HEK293 (cell line): ENCODE measurements around the gene BRF1.
A peak's percentile ranks its signal among the peaks of the same experiment; 100 is the strongest.

Experiments used
- CTCF ChIA-PET: fragments of 350-600 bp; formaldehyde crosslinking; extraction: SDS; loops from one replicate; lab custom pipeline; 2021; ENCODE audit warnings: antibody characterized with exemption; lab: Yijun Ruan, JAX
- POLR2A ChIA-PET: fragments of 300-600 bp; formaldehyde crosslinking; extraction: SDS; loops from one replicate; lab custom pipeline; 2020; ENCODE audit warnings: antibody characterized with exemption, inconsistent platforms; lab: Yijun Ruan, JAX
- H3K27ac ChIP-seq: fragments of 200-500 bp; sonication (Bioruptor generic); 2 replicates; pipeline ENCODE4 v1.5.1; 2014; ENCODE audit warnings: low read depth, low read length, control low read depth, inconsistent platforms; ENCODE audit errors: extremely low read depth
- H3K36me3 ChIP-seq, 2 experiments: fragments of 200-500 bp in 1 of 2; sonication (Bioruptor generic) in 1 of 2; 1 replicate in 1 of 2; 2 replicates in 1 of 2; pipeline ENCODE4 v1.5.1; 2014 to 2017; ENCODE audit warnings: inconsistent platforms in 2 of 2, low read length in 2 of 2; ENCODE audit not compliant: control insufficient read depth in 2 of 2, insufficient read depth in 1 of 2
- H3K4me1 ChIP-seq: fragments of 200-500 bp; sonication (Bioruptor generic); 2 replicates; pipeline ENCODE4 v1.5.1; 2014; ENCODE audit warnings: mild to moderate bottlenecking, low read length, inconsistent platforms; ENCODE audit not compliant: control insufficient read depth, insufficient read depth
- H3K4me3 ChIP-seq: 2 replicates; pipeline ENCODE4 v1.5.1; 2011; ENCODE audit warnings: low read depth, mild to moderate bottlenecking, control low read depth, low read length, moderate library complexity
- H3K9me3 ChIP-seq: fragments of 200-500 bp; sonication (Bioruptor generic); 2 replicates; pipeline ENCODE4 v1.5.1; 2014; ENCODE audit warnings: low read depth, low read length, inconsistent platforms; ENCODE audit not compliant: control insufficient read depth, insufficient read depth
- BCL11B ChIP-seq: fragments of 450-650 bp; formaldehyde crosslinking; IDR thresholded peaks from 2 replicates; pipeline ENCODE4 v1.5.1; 2016; ENCODE audit warnings: low read depth, missing biosample characterization, missing genetic modification characterization
- EGR2 ChIP-seq: fragments of 450-650 bp; formaldehyde crosslinking; IDR thresholded peaks from 2 replicates; pipeline ENCODE4 v1.5.1; 2016; ENCODE audit warnings: low read depth, missing biosample characterization, missing genetic modification characterization
- GLIS2 ChIP-seq: fragments of 450-650 bp; formaldehyde crosslinking; IDR thresholded peaks from 2 replicates; pipeline ENCODE4 v1.5.1; 2016; ENCODE audit warnings: missing biosample characterization, missing genetic modification characterization
- HOXA7 ChIP-seq: sonication (generic); formaldehyde crosslinking; IDR thresholded peaks from 2 replicates; pipeline ENCODE4 v1.8.1; 2022; ENCODE audit warnings: missing genetic modification reagents, borderline replicate concordance
- IKZF3 ChIP-seq: fragments of 450-650 bp; IDR thresholded peaks from 2 replicates; pipeline ENCODE4 v1.5.0; 2018; ENCODE audit warnings: missing biosample characterization, mild to moderate bottlenecking, missing genetic modification characterization, moderate library complexity
- KLF16 ChIP-seq: fragments of 450-650 bp; formaldehyde crosslinking; IDR thresholded peaks from 2 replicates; pipeline ENCODE4 v1.5.1; 2017; ENCODE audit warnings: missing biosample characterization, missing genetic modification characterization
- KLF9 ChIP-seq: fragments of 450-650 bp; formaldehyde crosslinking; IDR thresholded peaks from 2 replicates; pipeline ENCODE4 v1.5.1; 2016; ENCODE audit warnings: missing biosample characterization, missing genetic modification characterization, low read depth
- SP3 ChIP-seq: fragments of 450-650 bp; formaldehyde crosslinking; IDR thresholded peaks from 2 replicates; pipeline ENCODE4 v1.5.1; 2016; ENCODE audit warnings: missing biosample characterization, missing genetic modification characterization
- TRIM28 ChIP-seq: IDR thresholded peaks from 2 replicates; pipeline ENCODE4 v1.6.1; 2011; ENCODE audit warnings: low read length, control low read depth, borderline replicate concordance
- ZBTB1 ChIP-seq: fragments of 450-650 bp; formaldehyde crosslinking; IDR thresholded peaks from 2 replicates; pipeline ENCODE4 v1.5.1; 2016; ENCODE audit warnings: missing biosample characterization, missing genetic modification characterization
- ZBTB17 ChIP-seq: fragments of 450-650 bp; formaldehyde crosslinking; IDR thresholded peaks from 2 replicates; pipeline ENCODE4 v1.5.1; 2016; ENCODE audit warnings: missing biosample characterization, missing genetic modification characterization
- ZBTB20 ChIP-seq: fragments of 450-650 bp; formaldehyde crosslinking; IDR thresholded peaks from 2 replicates; pipeline ENCODE4 v1.5.1; 2016; ENCODE audit warnings: missing biosample characterization, missing genetic modification characterization
- ZBTB8A ChIP-seq: fragments of 450-650 bp; formaldehyde crosslinking; IDR thresholded peaks from 2 replicates; pipeline ENCODE4 v1.5.1; 2016; ENCODE audit warnings: missing biosample characterization, missing genetic modification characterization
- ZIC2 ChIP-seq: fragments of 450-650 bp; formaldehyde crosslinking; IDR thresholded peaks from 2 replicates; pipeline ENCODE4 v1.5.1; 2016; ENCODE audit warnings: missing biosample characterization, missing genetic modification characterization
- ZNF10 ChIP-seq: fragments of 450-650 bp; formaldehyde crosslinking; IDR thresholded peaks from 2 replicates; pipeline ENCODE4 v1.5.1; 2017; ENCODE audit warnings: missing biosample characterization, missing genetic modification characterization
- ZNF335 ChIP-seq: fragments of 450-650 bp; formaldehyde crosslinking; conservative IDR thresholded peaks from 2 replicates; pipeline ENCODE4 v1.5.1; 2016; ENCODE audit warnings: missing biosample characterization, missing genetic modification characterization
- ZNF423 ChIP-seq: fragments of 450-650 bp; formaldehyde crosslinking; IDR thresholded peaks from 2 replicates; pipeline ENCODE4 v1.5.1; 2016; ENCODE audit warnings: missing biosample characterization, missing genetic modification characterization
- ZNF623 ChIP-seq: fragments of 450-650 bp; formaldehyde crosslinking; IDR thresholded peaks from 2 replicates; pipeline ENCODE4 v1.5.1; 2016; ENCODE audit warnings: missing biosample characterization, missing genetic modification characterization
- TF ChIP-seq, protein P1 (sequence below): fragments of 450-650 bp; formaldehyde crosslinking; IDR thresholded peaks from 2 replicates; pipeline ENCODE4 v1.5.1; 2017; ENCODE audit warnings: missing biosample characterization, mild to moderate bottlenecking, missing genetic modification characterization, moderate library complexity
- TF ChIP-seq, protein P2 (sequence below): fragments of 450-650 bp; formaldehyde crosslinking; IDR thresholded peaks from 2 replicates; pipeline ENCODE4 v1.5.1; 2016; ENCODE audit warnings: missing biosample characterization, missing genetic modification characterization
- TF ChIP-seq, protein P3 (sequence below): fragments of 450-650 bp; formaldehyde crosslinking; IDR thresholded peaks from 2 replicates; pipeline ENCODE4 v1.5.1; 2016; ENCODE audit warnings: missing biosample characterization, missing genetic modification characterization
- TF ChIP-seq, protein P4 (sequence below): fragments of 450-650 bp; formaldehyde crosslinking; IDR thresholded peaks from 2 replicates; pipeline ENCODE4 v1.5.1; 2016; ENCODE audit warnings: missing biosample characterization, missing genetic modification characterization
- TF ChIP-seq, protein P5 (sequence below): fragments of 450-650 bp; formaldehyde crosslinking; IDR thresholded peaks from 2 replicates; pipeline ENCODE4 v1.5.1; 2017; ENCODE audit warnings: missing biosample characterization, missing genetic modification characterization
- TF ChIP-seq, protein P6 (sequence below): fragments of 450-650 bp; formaldehyde crosslinking; IDR thresholded peaks from 2 replicates; pipeline ENCODE4 v1.5.1; 2016; ENCODE audit warnings: missing biosample characterization, missing genetic modification characterization

BRF1 gene

DNA sequence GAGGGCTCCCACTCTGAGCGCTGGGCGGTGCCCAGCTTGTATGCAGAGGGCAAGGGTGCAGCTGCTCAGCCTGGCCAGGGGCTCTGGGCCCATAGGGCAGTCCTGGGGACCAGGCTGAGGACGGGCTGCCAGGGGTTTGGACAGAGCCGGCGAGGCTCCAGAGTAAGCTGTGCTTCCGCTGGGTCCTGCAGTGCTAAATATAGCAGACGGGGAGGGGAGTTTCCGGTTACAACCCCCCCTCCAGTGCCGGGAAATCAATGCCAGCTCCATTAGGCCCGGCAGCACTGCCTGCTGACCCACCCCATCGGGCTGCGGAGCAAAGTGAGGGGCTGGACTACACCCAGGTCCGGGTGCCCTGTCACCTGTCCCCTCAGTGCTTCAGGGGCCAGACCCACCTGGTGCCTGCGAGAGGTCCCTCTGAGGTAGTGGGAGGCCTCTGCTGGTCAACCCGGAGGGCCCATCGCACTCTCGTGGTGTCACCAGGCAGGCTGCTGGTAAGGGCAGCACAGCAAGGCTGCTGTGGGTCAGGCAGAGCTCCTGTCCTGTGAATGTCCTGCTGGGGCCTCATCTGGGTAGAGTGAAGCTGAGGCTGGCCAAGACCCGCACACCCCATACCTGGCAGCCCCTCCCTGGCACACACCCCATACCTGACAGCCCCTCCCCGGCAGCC is 129.7 kb downstream of the BRF1 start (continued):
- TF ChIP-seq, protein P1, sequence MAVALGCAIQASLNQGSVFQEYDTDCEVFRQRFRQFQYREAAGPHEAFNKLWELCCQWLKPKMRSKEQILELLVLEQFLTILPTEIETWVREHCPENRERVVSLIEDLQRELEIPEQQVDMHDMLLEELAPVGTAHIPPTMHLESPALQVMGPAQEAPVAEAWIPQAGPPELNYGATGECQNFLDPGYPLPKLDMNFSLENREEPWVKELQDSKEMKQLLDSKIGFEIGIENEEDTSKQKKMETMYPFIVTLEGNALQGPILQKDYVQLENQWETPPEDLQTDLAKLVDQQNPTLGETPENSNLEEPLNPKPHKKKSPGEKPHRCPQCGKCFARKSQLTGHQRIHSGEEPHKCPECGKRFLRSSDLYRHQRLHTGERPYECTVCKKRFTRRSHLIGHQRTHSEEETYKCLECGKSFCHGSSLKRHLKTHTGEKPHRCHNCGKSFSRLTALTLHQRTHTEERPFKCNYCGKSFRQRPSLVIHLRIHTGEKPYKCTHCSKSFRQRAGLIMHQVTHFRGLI (tag by site-specific recombination) = no peak
- TF ChIP-seq, protein P2, sequence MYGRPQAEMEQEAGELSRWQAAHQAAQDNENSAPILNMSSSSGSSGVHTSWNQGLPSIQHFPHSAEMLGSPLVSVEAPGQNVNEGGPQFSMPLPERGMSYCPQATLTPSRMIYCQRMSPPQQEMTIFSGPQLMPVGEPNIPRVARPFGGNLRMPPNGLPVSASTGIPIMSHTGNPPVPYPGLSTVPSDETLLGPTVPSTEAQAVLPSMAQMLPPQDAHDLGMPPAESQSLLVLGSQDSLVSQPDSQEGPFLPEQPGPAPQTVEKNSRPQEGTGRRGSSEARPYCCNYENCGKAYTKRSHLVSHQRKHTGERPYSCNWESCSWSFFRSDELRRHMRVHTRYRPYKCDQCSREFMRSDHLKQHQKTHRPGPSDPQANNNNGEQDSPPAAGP (tag by site-specific recombination) = no peak
- no peak for TF ChIP-seq ZBTB20 (tag by site-specific recombination)
- TF ChIP-seq, protein P3, sequence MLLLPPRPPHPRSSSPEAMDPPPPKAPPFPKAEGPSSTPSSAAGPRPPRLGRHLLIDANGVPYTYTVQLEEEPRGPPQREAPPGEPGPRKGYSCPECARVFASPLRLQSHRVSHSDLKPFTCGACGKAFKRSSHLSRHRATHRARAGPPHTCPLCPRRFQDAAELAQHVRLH = no peak
- TF ChIP-seq ZBTB1 (tag by site-specific recombination) = no peak
- TF ChIP-seq ZNF335 (tag by site-specific recombination) = peak; percentile 42; the same call in 1 of the 2 replicates
- no peak for TF ChIP-seq SP3 (tag by site-specific recombination)

DNA sequence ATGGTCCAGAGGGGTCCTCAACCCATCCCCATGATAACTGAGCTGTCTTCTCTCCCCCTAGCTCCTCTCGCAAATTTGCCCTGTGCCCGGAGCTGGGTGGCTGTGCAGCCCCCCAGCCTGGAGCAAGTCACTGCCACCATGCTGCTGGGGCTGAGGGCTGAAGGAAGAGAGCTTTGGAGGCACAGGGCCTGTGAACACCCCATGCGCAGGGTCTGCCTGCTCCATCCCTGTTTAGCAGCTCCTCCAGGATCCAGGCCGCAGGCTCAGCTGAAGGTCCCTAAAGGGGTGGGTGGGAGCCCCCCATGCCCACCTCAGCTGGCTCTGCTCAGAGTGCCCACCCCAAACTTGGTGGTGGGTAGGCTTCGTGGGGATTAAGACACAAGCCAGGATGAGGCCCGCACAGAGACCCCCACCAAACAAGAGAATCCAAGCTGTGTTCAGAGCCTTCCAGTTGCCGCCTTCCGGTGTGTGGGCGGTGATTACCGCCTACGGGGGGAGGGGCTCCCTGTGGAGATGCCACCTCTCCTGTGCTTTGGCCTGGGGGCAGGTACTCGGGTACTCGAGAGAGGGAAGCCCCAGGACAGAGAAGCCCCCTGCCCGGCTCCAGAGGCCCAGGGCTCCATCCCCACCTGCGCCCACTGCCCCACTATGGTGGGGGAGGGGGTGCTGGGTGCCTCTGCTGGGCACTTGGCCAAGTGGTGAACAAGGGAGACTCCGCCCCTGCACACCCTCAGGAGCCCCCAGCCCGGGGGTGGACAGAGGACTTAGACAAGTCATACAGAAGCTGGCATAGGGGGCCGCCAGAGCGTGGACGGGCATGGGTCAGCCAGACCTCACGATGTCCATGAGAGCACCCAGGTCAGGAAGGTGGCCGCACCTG is 130.8 kb downstream of the BRF1 start:
- H3K36me3 ChIP-seq = peaks cover 0 to 4% of the 10 kb centered on the region in 2 experiments; a peak in 1 of 3 replicates
- no peaks in the 10 kb centered on the region for H3K9me3 ChIP-seq
- no peak overlapping the region for H3K4me3 ChIP-seq
- no peak overlapping the region for H3K27ac ChIP-seq
- POLR2A ChIA-PET = interaction anchor here (1.3 to 2.0 kb wide), 2 partner anchors 11 to 131 kb away, joined by 3 to 9 read pairs; partner anchors contain the start of gene NUDT14
- CTCF ChIA-PET = interaction anchor here (0.6 to 3.7 kb wide), 5 partner anchors 10 to 193 kb away, joined by 3 to 18 read pairs (median 3); partner anchors contain the start of gene NUDT14
- H3K4me1 ChIP-seq = peaks cover 3% of the 10 kb centered on the region; the same call in 1 of the 2 replicates
- TF ChIP-seq, protein P4, sequence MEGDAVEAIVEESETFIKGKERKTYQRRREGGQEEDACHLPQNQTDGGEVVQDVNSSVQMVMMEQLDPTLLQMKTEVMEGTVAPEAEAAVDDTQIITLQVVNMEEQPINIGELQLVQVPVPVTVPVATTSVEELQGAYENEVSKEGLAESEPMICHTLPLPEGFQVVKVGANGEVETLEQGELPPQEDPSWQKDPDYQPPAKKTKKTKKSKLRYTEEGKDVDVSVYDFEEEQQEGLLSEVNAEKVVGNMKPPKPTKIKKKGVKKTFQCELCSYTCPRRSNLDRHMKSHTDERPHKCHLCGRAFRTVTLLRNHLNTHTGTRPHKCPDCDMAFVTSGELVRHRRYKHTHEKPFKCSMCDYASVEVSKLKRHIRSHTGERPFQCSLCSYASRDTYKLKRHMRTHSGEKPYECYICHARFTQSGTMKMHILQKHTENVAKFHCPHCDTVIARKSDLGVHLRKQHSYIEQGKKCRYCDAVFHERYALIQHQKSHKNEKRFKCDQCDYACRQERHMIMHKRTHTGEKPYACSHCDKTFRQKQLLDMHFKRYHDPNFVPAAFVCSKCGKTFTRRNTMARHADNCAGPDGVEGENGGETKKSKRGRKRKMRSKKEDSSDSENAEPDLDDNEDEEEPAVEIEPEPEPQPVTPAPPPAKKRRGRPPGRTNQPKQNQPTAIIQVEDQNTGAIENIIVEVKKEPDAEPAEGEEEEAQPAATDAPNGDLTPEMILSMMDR = no peak
- TF ChIP-seq ZBTB17 (tag by site-specific recombination) = no peak
- TF ChIP-seq ZNF623 (tag by site-specific recombination) = no peak
- no peak for TF ChIP-seq ZNF10 (tag by site-specific recombination)
- 0 out of 2 replicates have a peak, but pooled peaks have one; percentile 16 for TF ChIP-seq KLF9 (tag by site-specific recombination)
- TF ChIP-seq KLF16 = no peak
- TF ChIP-seq TRIM28 = no peak
- no peak for TF ChIP-seq HOXA7
- TF ChIP-seq EGR2 (tag by site-specific recombination) = peak; percentile 87
- TF ChIP-seq, protein P5, sequence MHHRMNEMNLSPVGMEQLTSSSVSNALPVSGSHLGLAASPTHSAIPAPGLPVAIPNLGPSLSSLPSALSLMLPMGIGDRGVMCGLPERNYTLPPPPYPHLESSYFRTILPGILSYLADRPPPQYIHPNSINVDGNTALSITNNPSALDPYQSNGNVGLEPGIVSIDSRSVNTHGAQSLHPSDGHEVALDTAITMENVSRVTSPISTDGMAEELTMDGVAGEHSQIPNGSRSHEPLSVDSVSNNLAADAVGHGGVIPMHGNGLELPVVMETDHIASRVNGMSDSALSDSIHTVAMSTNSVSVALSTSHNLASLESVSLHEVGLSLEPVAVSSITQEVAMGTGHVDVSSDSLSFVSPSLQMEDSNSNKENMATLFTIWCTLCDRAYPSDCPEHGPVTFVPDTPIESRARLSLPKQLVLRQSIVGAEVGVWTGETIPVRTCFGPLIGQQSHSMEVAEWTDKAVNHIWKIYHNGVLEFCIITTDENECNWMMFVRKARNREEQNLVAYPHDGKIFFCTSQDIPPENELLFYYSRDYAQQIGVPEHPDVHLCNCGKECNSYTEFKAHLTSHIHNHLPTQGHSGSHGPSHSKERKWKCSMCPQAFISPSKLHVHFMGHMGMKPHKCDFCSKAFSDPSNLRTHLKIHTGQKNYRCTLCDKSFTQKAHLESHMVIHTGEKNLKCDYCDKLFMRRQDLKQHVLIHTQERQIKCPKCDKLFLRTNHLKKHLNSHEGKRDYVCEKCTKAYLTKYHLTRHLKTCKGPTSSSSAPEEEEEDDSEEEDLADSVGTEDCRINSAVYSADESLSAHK = no peak
- TF ChIP-seq, protein P6, sequence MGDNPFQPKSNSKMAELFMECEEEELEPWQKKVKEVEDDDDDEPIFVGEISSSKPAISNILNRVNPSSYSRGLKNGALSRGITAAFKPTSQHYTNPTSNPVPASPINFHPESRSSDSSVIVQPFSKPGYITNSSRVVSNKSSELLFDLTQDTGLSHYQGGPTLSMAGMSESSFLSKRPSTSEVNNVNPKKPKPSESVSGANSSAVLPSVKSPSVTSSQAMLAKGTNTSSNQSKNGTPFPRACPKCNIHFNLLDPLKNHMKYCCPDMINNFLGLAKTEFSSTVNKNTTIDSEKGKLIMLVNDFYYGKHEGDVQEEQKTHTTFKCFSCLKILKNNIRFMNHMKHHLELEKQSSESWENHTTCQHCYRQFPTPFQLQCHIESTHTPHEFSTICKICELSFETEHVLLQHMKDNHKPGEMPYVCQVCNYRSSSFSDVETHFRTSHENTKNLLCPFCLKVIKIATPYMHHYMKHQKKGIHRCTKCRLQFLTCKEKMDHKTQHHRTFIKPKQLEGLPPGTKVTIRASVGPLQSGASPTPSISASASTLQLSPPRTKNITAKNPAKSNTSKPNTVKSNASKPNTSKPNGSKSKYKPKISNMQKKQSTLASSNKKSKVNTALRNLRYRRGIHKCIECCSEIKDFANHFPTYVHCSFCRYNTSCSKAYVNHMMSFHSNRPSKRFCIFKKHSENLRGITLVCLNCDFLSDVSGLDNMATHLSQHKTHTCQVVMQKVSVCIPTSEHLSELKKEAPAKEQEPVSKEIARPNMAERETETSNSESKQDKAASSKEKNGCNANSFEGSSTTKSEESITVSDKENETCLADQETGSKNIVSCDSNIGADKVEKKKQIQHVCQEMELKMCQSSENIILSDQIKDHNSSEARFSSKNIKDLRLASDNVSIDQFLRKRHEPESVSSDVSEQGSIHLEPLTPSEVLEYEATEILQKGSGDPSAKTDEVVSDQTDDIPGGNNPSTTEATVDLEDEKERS (tag by site-specific recombination) = no peak
- TF ChIP-seq IKZF3 = 0 out of 2 replicates have a peak, but pooled peaks have one; percentile 21
- peak; percentile 43; the same call in 1 of the 2 replicates for TF ChIP-seq GLIS2 (tag by site-specific recombination)
- TF ChIP-seq ZNF423 (tag by site-specific recombination) = 0 out of 2 replicates have a peak, but pooled peaks have one; percentile 13
- TF ChIP-seq ZBTB8A (tag by site-specific recombination) = peak; percentile 66
- TF ChIP-seq ZIC2 (tag by site-specific recombination) = peak; percentile 44
- no peak for TF ChIP-seq BCL11B (tag by site-specific recombination)
